Left lung (tissue), 10 donors: ENCODE data around the gene FAM149B1. TPM values are rescaled to one million over a fixed set of nuclear protein-coding genes. Genes with fewer than 3 reads are reported as not detected.

Source experiments
- ATAC-seq: fragments of 200-7000 bp; cut with Tn5 transposase; one replicate; pipeline ENCODE4 v1.9.1; 2020; ENCODE audit warnings: moderate library complexity
- DNase-seq, 4 donors: peaks; one replicate each; pipeline ENCODE4 v3.0.0-alpha.2; 2013 to 2020
- H3K27ac ChIP-seq, 2 donors: fragments of 200-600 bp; sonication (generic) in 1 of 2; one replicate each; pipeline versions ENCODE4 v1.5.0 to v1.8.0; 2020 to 2021
- H3K27me3 ChIP-seq, 2 donors: fragments of 200-600 bp; sonication (generic) in 1 of 2; one replicate each; pipeline versions ENCODE4 v1.5.0 to v1.8.0; 2020 to 2021
- H3K36me3 ChIP-seq, 2 donors: fragments of 200-600 bp; sonication (generic) in 1 of 2; one replicate each; pipeline versions ENCODE4 v1.5.0 to v1.8.0; 2020 to 2021
- H3K4me1 ChIP-seq, 2 donors: fragments of 200-600 bp; one replicate each; pipeline ENCODE4 v1.8.0; 2021
- H3K4me3 ChIP-seq, 2 donors: fragments of 200-600 bp; sonication (generic) in 1 of 2; one replicate each; pipeline versions ENCODE4 v1.5.0 to v1.8.0; 2020 to 2021; ENCODE audit warnings: mild to moderate bottlenecking in 1 of 2
- H3K9me3 ChIP-seq, 2 donors: fragments of 200-600 bp; sonication (generic) in 1 of 2; one replicate each; pipeline versions ENCODE4 v1.5.0 to v1.8.0; 2020 to 2021
- intact Hi-C, 2 donors: fragments of 100-400 bp; cut with DNase I; formaldehyde crosslinking; loops; one replicate each; pipeline versions ENCODE4 v1.11.2 to v1.14.2; 2022
- polyA plus RNA-seq, 6 donors: library from polyadenylated mRNA; unstranded; fragments of 120-200 nt; gene quantifications; one replicate each; pipeline ENCODE4 v1.2.1, GENCODE V29; 2013; ENCODE audit not compliant: insufficient read length in 6 of 6
- total RNA-seq, 2 donors: library from RNA; stranded (reverse); fragmentation: NEBNext Ultra II Directional; extraction: Animal tissue kit (Norgen Biotek cat#: 25700); gene quantifications; one replicate each; pipeline ENCODE4 v1.2.1, GENCODE V29; 2021
- TF ChIP-seq, protein P1 (sequence below), 2 donors: fragments of 200-600 bp; sonication (generic) in 1 of 2; IDR thresholded peaks; one replicate each; pipeline versions ENCODE4 v1.5.0 to v1.8.0; 2021; ENCODE audit warnings: antibody characterized with exemption in 2 of 2
- donor health status: DM: no; HTN: yes; CAD: no.
- donor health status: DM: no; HTN: no; CAD: no.

Gene FAM149B1
- total and polyA plus RNA-seq, 8 donors: 20.4 to 58.8 (median 49.8) TPM

DNA sequence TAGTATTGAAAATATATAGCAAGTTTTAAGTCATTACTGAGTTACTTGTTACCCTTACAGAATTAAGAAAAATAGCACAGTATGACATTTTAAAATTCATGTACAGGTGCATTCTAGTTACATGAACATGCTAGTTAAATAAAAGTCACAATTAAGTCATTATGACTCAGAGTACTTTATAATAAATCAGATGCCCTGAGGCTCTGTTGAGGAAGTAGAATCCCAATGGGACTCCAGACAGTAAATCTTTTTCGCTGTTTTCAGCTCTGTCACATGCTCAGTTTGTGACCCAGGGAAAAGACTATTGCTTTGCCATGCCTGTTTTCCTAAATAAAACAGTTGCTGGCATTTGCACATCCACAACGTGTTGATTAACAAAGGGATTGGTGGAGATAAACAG is 36.6 kb upstream of the FAM149B1 start:
- no peak for ATAC-seq
- TF ChIP-seq, protein P1, sequence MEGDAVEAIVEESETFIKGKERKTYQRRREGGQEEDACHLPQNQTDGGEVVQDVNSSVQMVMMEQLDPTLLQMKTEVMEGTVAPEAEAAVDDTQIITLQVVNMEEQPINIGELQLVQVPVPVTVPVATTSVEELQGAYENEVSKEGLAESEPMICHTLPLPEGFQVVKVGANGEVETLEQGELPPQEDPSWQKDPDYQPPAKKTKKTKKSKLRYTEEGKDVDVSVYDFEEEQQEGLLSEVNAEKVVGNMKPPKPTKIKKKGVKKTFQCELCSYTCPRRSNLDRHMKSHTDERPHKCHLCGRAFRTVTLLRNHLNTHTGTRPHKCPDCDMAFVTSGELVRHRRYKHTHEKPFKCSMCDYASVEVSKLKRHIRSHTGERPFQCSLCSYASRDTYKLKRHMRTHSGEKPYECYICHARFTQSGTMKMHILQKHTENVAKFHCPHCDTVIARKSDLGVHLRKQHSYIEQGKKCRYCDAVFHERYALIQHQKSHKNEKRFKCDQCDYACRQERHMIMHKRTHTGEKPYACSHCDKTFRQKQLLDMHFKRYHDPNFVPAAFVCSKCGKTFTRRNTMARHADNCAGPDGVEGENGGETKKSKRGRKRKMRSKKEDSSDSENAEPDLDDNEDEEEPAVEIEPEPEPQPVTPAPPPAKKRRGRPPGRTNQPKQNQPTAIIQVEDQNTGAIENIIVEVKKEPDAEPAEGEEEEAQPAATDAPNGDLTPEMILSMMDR (IDR thresholded peaks at IDR 0.05): no peak
- Histone ChIP-seq H3K27ac (no peak overlapping the region), H3K4me1 (no peaks in the 10 kb centered on the region), H3K36me3 (peaks cover 2 to 100% of the 10 kb centered on the region in 2 donors), H3K27me3 (no peaks in the 10 kb centered on the region), H3K9me3 (no peaks in the 10 kb centered on the region), H3K4me3 (no peak overlapping the region)
- no peak for DNase-seq
- intact Hi-C loops: no loop called here

DNA sequence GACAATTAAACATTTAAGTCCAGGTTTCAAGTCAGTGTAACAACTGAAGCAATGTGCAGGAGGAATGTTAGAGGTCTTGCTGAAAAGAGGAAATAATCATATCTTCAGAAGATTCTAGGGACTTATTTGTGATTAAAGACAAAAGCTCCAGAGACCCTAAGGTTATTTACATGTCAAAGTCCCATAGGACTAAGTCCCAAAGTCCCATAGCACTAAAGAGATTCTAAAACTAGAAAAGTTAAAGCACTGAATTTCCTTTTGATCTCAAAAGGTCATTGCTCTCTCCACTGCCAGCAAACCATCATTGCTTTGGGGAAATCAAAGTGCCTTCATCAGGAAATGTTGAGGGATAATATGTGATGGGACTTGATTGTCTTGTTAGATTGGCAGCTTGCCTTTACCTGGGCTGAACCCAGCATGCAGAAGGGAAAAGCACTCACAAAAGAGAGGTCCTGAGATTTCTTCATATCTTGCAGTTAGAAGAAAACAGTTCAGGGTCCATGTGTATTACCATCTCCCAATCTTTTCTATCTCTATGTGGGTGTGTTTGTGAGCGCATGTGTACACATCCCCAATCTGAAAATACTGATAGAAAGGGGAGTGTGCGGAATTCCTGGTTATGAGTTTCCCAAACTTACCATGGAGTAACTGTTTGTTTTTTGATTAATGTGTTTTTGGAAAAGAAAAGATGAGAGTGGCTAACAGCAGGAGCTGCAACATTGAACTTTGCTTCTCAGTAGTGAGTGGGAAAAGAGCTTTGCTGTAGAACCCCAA is 35.8 kb upstream of the FAM149B1 start:
- intact Hi-C loops: no loop called here
- H3K4me1 ChIP-seq: no peaks in the 10 kb centered on the region
- no peak overlapping the region for H3K27ac ChIP-seq
- DNase-seq (no peak), ATAC-seq (no peak)
- H3K4me3 ChIP-seq: no peak overlapping the region
- H3K27me3 ChIP-seq: no peaks in the 10 kb centered on the region
- H3K9me3 ChIP-seq: no peaks in the 10 kb centered on the region
- TF ChIP-seq, protein P1 (IDR thresholded peaks at IDR 0.05): no peak
- peaks cover 2 to 100% of the 10 kb centered on the region in 2 donors for H3K36me3 ChIP-seq

DNA sequence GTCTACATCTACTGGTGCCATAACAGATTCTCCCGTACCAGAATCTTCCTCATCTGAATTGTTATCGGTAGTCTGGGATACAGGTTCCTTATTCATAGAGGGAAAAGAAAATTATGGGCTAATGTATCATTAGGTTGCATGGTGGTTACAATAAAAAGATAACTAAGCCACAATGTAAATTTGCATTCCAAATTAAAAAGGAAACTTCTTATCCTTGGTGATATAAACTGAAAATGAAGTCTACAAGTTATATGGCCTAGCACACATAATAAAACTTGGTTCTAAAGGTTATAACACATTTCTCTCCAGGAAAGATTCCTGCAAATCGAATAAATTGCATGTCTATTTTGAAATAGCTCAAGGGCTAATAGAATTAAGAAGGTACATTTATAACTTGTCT is 33.2 kb upstream of the FAM149B1 start:
- ATAC-seq: no peak
- Histone ChIP-seq H3K27me3 (no peaks in the 10 kb centered on the region), H3K36me3 (peaks cover 0 to 100% of the 10 kb centered on the region in 2 donors), H3K9me3 (no peaks in the 10 kb centered on the region), H3K4me1 (no peaks in the 10 kb centered on the region), H3K4me3 (no peak overlapping the region), H3K27ac (no peak overlapping the region)
- no peak for DNase-seq
- intact Hi-C loops: no loop called here
- TF ChIP-seq, protein P1 (IDR thresholded peaks at IDR 0.05): no peak

DNA sequence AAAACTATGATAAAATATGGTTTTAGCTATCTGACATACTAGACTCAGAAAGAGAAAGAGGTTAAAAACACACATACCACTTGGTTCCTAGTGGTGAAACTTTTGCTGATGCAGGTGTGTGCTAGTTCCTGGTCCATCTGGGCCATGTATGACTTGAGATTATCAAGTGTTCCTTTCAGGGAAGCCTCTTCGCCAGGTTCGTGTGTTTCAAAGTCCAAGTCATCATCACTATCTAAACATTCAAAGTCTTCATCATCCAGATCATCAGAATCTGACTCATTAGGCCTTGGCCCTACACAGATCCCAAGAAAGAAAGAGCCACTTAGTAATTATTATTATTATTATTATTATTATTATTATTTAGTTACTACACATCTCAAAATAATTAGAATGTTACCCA is 31.3 kb upstream of the FAM149B1 start:
- no peak overlapping the region for H3K27ac ChIP-seq
- H3K36me3 ChIP-seq: peaks cover 6 to 100% of the 10 kb centered on the region in 2 donors
- DNase-seq (no peak), ATAC-seq (no peak)
- H3K4me1 ChIP-seq: no peaks in the 10 kb centered on the region
- H3K9me3 ChIP-seq: no peaks in the 10 kb centered on the region
- no peak overlapping the region for H3K4me3 ChIP-seq
- intact Hi-C loops: no loop called here
- H3K27me3 ChIP-seq: no peaks in the 10 kb centered on the region
- TF ChIP-seq, protein P1 (IDR thresholded peaks at IDR 0.05): no peak

DNA sequence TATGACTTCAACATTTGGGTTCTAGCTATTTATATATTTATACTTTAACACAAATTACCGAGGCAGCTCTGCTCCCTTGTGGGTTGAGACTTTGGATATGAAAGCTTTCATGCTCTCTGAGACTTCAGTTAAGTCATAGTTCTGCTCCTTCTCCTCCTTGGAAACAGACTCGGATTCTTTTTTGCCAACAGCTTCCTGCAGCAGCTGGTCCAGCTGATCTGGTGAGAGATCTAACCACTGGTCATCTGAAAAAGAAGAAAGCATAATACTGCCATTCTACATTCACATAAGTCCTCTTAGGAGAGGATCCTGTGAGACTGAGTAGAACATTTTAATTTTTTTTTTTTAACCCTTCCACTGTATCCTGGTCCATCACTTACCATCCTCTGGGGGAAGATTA is 28.7 kb upstream of the FAM149B1 start:
- Histone ChIP-seq H3K9me3 (no peaks in the 10 kb centered on the region), H3K36me3 (peaks cover 6 to 100% of the 10 kb centered on the region in 2 donors), H3K27ac (no peak overlapping the region), H3K4me3 (no peak overlapping the region), H3K4me1 (no peaks in the 10 kb centered on the region), H3K27me3 (no peaks in the 10 kb centered on the region)
- DNase-seq (no peak), ATAC-seq (no peak)
- intact Hi-C loops: no loop called here
- TF ChIP-seq, protein P1 (IDR thresholded peaks at IDR 0.05): no peak
